Neural progenitor cell (in vitro differentiated cells): ENCODE data around the gene C3AR1. TPM values are rescaled to one million over a fixed set of nuclear protein-coding genes. Genes with fewer than 3 reads are reported as not detected.
"Not testable (repeated sequence)": the region's sequence is repeated elsewhere in the genome, so short reads cannot be mapped to it uniquely, and the experiment has no call there.

Source experiments
- DNase-seq: peaks from one replicate; pipeline ENCODE4 v3.0.0-alpha.2; 2016; ENCODE audit warnings: low spot score
- H2AFZ ChIP-seq: fragments of 200-600 bp; sonication (generic); replicated peaks from 2 replicates; pipeline ENCODE4 v1.6.1; 2016; ENCODE audit warnings: antibody characterized with exemption
- H3F3A ChIP-seq: fragments of 200-600 bp; sonication (generic); 2 replicates; pipeline ENCODE4 v1.6.1; 2016; ENCODE audit warnings: antibody characterized with exemption, low read depth
- H3K27ac ChIP-seq: fragments of 200-600 bp; sonication (generic); 2 replicates; pipeline ENCODE4 v1.5.1; 2016; ENCODE audit warnings: mild to moderate bottlenecking
- H3K27me3 ChIP-seq: fragments of 200-600 bp; sonication (generic); 2 replicates; pipeline ENCODE4 v1.6.1; 2016; ENCODE audit warnings: mild to moderate bottlenecking, moderate library complexity
- H3K36me3 ChIP-seq: fragments of 200-600 bp; sonication (generic); 2 replicates; pipeline ENCODE4 v1.5.1; 2016
- H3K4me1 ChIP-seq: fragments of 200-600 bp; sonication (generic); 2 replicates; pipeline ENCODE4 v1.6.1; 2016; ENCODE audit warnings: mixed run types
- H3K4me2 ChIP-seq: fragments of 200-600 bp; sonication (generic); 2 replicates; pipeline ENCODE4 v1.6.1; 2016
- H3K4me3 ChIP-seq: fragments of 200-600 bp; sonication (generic); 2 replicates; pipeline ENCODE4 v1.5.1; 2016
- H3K79me2 ChIP-seq: fragments of 200-600 bp; sonication (generic); 2 replicates; pipeline ENCODE4 v1.6.1; 2016; ENCODE audit warnings: low read depth
- H3K9ac ChIP-seq: fragments of 200-600 bp; sonication (generic); 2 replicates; pipeline ENCODE4 v1.6.1; 2016
- H3K9me3 ChIP-seq: fragments of 200-600 bp; sonication (generic); 2 replicates; pipeline ENCODE4 v1.5.1; 2016; ENCODE audit warnings: low read depth
- H4K20me1 ChIP-seq: fragments of 200-600 bp; sonication (generic); 2 replicates; pipeline ENCODE4 v1.6.1; 2016; ENCODE audit warnings: low read depth
- H3K27ac Mint-ChIP-seq: 3 replicates; pipeline ENCODE4 v1.8.0; 2021; ENCODE audit warnings: mixed read lengths
- H3K27me3 Mint-ChIP-seq: 2 replicates; pipeline ENCODE4 v1.8.0; 2022; ENCODE audit warnings: low read depth, mild to moderate bottlenecking, inconsistent platforms, moderate library complexity, mixed read lengths; ENCODE audit not compliant: insufficient read depth
- H3K36me3 Mint-ChIP-seq: 3 replicates; pipeline ENCODE4 v1.8.0; 2021; ENCODE audit warnings: mixed read lengths
- H3K4me1 Mint-ChIP-seq: 3 replicates; pipeline ENCODE4 v1.8.0; 2021; ENCODE audit warnings: mixed read lengths
- H3K4me3 Mint-ChIP-seq: 3 replicates; pipeline ENCODE4 v1.8.0; 2021; ENCODE audit warnings: mild to moderate bottlenecking, moderate library complexity, mixed read lengths
- H3K9me3 Mint-ChIP-seq: 3 replicates; pipeline ENCODE4 v1.8.0; 2020; ENCODE audit warnings: mixed read lengths
- EZH2 ChIP-seq: fragments of 200-600 bp; sonication (generic); IDR thresholded peaks from 2 replicates; pipeline ENCODE4 v1.6.1; 2017; ENCODE audit warnings: antibody characterized with exemption, mild to moderate bottlenecking, moderate library complexity
- EZH2phosphoT487 ChIP-seq: fragments of 200-600 bp; sonication (generic); IDR thresholded peaks from 2 replicates; pipeline ENCODE4 v1.6.1; 2017; ENCODE audit warnings: antibody characterized with exemption
- total RNA-seq: library from RNA; depleted of rRNA; stranded (reverse); fragments of >200 nt; gene quantifications from 2 replicates; pipeline ENCODE4 v1.2.3, GENCODE V29; 2015; ENCODE audit warnings: low replicate concordance
- TF ChIP-seq, protein P1 (sequence below): fragments of 200-600 bp; sonication (generic); IDR thresholded peaks from 2 replicates; pipeline ENCODE4 v1.5.1; 2017; ENCODE audit warnings: antibody characterized with exemption, mild to moderate bottlenecking

C3AR1 gene
- total RNA-seq, 1 donor from 2014 or later: not detected

DNA sequence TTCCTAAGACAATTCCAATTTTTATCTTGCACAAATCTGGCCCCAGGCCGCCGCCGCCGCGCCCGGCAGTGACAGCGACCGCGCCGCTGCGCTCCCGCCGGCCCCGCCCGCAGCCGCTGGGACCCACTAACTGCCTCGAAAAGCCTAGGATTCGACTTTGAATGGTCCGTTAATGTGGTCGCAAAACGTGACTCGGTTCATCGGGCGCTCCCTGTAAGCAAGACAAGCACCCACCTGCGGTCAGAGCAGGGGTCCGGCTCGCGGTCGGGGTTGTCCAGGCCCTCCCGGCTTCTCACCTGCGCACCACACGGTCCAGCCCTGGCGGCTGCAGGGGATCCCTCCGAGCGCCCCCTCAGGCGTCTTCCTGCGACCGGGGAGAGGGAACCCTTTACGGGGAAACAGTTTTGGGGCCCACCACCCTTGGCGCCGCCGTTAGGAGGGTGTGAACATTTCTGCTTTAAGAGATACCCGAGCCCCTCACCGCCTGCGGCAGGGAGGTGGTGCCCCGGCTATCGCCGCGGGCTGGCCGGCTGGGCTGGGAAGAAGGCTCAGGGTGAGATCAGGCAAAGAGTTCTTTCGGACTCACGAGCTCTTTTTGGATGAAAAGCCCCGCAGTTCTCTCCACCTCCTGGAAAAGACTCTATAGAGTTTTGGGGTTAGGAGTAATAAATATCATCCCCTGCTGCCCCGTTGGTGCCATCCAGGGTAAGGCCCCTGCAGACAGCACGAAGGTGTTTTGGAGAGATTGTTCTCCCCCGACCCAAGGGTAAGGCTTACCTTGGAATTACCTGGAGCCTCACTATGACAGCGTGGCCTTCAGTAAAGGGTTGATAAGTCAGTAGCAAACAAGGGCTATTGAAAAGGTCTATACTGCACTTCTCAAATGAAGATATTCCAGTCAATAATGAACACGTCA, 47.2 kb downstream of the C3AR1 start:
- Mint-ChIP-seq H3K9me3 (no peaks in the 10 kb centered on the region), H3K4me1 (peaks cover 2% of the 10 kb centered on the region), H3K4me3 (peak overlapping the region; percentile 80), H3K27ac (no peak overlapping the region), H3K36me3 (no peaks in the 10 kb centered on the region), H3K27me3 (peaks cover 13% of the 10 kb centered on the region)
- Histone ChIP-seq H3K4me2 (peak overlapping the region; percentile 90), H3K27ac (no peak overlapping the region), H3F3A (peaks cover 18% of the 10 kb centered on the region), H4K20me1 (no peaks in the 10 kb centered on the region), H3K9ac (no peak overlapping the region), H3K79me2 (peaks cover 8% of the 10 kb centered on the region), H2AFZ (peak overlapping the region; percentile 88), H3K27me3 (peaks cover 28% of the 10 kb centered on the region), H3K9me3 (no peaks in the 10 kb centered on the region), H3K4me1 (peaks cover 4% of the 10 kb centered on the region), H3K4me3 (peak overlapping the region; percentile 62), H3K36me3 (no peaks in the 10 kb centered on the region)
- TF ChIP-seq, protein P1, sequence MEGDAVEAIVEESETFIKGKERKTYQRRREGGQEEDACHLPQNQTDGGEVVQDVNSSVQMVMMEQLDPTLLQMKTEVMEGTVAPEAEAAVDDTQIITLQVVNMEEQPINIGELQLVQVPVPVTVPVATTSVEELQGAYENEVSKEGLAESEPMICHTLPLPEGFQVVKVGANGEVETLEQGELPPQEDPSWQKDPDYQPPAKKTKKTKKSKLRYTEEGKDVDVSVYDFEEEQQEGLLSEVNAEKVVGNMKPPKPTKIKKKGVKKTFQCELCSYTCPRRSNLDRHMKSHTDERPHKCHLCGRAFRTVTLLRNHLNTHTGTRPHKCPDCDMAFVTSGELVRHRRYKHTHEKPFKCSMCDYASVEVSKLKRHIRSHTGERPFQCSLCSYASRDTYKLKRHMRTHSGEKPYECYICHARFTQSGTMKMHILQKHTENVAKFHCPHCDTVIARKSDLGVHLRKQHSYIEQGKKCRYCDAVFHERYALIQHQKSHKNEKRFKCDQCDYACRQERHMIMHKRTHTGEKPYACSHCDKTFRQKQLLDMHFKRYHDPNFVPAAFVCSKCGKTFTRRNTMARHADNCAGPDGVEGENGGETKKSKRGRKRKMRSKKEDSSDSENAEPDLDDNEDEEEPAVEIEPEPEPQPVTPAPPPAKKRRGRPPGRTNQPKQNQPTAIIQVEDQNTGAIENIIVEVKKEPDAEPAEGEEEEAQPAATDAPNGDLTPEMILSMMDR: peak; percentile 45
- TF ChIP-seq EZH2: peak; percentile 50
- TF ChIP-seq EZH2phosphoT487: no peak
- DNase-seq: peak; percentile 88

GRCh38 chr12:8018213-8018612, 47.9 kb downstream of the C3AR1 start:
- H3K27ac Mint-ChIP-seq, H3K79me2 ChIP-seq, H4K20me1 ChIP-seq, H3K27ac ChIP-seq, H3K36me3 Mint-ChIP-seq, H3K4me1 Mint-ChIP-seq, H3K9me3 ChIP-seq, H3K4me1 ChIP-seq, H3K9ac ChIP-seq, H3K9me3 Mint-ChIP-seq, H3K36me3 ChIP-seq, DNase-seq: not testable (repeated sequence)
- Histone ChIP-seq H3F3A (peaks cover 11% of the 10 kb centered on the region), H3K4me3 (peak overlapping the region; percentile 62), H2AFZ (peak overlapping the region; percentile 88), H3K4me2 (peak overlapping the region; percentile 90), H3K27me3 (peaks cover 28% of the 10 kb centered on the region)
- Mint-ChIP-seq H3K27me3 (peaks cover 13% of the 10 kb centered on the region), H3K4me3 (peak overlapping the region; percentile 78)

DNA sequence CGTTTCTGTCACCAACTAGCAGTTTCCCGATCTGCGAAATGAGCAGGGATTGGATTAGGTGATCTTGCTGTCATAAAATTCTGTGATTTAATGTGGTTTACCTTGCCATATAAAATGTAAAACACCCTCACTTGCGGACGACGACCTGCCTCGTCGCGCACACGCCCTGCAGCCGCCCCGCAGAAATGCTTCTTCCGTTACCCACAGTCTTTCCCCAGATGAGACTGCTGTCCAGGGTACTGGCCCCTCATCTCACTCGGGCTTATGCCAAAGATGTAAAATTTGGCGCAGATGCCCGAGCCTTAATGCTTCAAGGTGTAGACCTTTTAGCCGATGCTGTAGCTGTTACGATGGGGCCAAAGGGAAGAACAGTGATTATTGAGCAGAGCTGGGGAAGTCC, 51.3 kb downstream of the C3AR1 start:
- H3K9ac ChIP-seq: no peak overlapping the region
- Mint-ChIP-seq H3K27me3 (peaks cover 11% of the 10 kb centered on the region), H3K4me1 (peaks cover 2% of the 10 kb centered on the region), H3K4me3 (no peak overlapping the region), H3K27ac (no peak overlapping the region), H3K9me3 (no peaks in the 10 kb centered on the region), H3K36me3 (no peaks in the 10 kb centered on the region)
- peaks cover 11% of the 10 kb centered on the region for H3F3A ChIP-seq
- H3K4me3 ChIP-seq: no peak overlapping the region
- H3K79me2 ChIP-seq: peaks cover 8% of the 10 kb centered on the region
- TF ChIP-seq, protein P1: no peak
- no peak for TF ChIP-seq EZH2
- no peak for TF ChIP-seq EZH2phosphoT487
- peaks cover 22% of the 10 kb centered on the region for H3K27me3 ChIP-seq
- no peaks in the 10 kb centered on the region for H3K9me3 ChIP-seq
- no peaks in the 10 kb centered on the region for H3K36me3 ChIP-seq
- H3K27ac ChIP-seq: no peak overlapping the region
- DNase-seq: peak; percentile 27
- H3K4me1 ChIP-seq: peaks cover 4% of the 10 kb centered on the region
- no peak overlapping the region for H3K4me2 ChIP-seq
- no peaks in the 10 kb centered on the region for H4K20me1 ChIP-seq
- no peak overlapping the region for H2AFZ ChIP-seq
